HTR-8/SVneo (cell line): ENCODE data around the gene FARP2.

Experiments used
- DNase-seq: peaks from one replicate; pipeline ENCODE4 v3.0.0; 2011; ENCODE audit warnings: low spot score, mixed read lengths; ENCODE audit not compliant: insufficient read length
- FAIRE-seq: peaks from 2 replicates; lab custom pipeline; 2011; peaks lifted over from hg19 to GRCh38; lab: Jason Lieb, UNC

Gene FARP2

DNA sequence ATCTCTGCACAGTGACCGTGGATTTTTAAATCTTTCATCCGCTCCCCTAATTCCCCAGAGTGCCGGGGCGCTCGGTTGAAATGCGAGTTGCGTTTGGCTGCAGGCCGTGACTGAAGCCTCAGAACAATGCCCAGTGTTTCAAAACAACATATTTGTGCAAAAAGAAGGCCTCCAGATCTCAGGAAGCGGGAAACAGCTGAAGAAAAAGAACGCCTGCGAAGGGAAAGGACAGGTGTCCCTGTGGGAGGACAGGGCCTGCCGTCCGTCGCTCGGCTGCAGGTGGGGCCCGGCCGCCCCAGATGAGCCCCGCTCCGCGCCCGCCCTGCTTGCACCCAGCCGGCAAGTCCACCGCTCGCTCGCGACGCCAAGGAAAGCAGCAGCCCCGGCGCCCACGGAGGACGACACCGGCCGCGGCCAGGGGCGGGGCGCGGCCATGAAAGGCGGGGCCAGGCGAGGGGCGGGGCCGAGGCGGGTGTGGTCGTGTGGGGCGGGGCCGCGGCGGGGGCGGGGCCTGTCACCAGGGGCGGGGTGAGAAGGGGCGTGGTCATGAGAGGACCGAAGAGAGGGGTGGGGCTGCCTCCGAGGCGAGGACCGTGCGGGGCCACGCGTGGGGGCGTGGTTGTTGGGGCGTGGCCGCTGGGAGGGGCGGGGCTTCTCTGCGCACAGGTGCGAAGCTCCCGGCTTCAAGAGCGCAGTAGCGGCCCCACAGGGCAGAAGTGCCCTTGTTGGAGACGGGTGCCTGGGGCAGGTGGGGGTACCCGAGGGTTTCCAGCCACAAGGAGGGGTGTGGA, 184.9 kb downstream of the FARP2 start:
- DNase-seq = no peak
- no peak for FAIRE-seq

DNA sequence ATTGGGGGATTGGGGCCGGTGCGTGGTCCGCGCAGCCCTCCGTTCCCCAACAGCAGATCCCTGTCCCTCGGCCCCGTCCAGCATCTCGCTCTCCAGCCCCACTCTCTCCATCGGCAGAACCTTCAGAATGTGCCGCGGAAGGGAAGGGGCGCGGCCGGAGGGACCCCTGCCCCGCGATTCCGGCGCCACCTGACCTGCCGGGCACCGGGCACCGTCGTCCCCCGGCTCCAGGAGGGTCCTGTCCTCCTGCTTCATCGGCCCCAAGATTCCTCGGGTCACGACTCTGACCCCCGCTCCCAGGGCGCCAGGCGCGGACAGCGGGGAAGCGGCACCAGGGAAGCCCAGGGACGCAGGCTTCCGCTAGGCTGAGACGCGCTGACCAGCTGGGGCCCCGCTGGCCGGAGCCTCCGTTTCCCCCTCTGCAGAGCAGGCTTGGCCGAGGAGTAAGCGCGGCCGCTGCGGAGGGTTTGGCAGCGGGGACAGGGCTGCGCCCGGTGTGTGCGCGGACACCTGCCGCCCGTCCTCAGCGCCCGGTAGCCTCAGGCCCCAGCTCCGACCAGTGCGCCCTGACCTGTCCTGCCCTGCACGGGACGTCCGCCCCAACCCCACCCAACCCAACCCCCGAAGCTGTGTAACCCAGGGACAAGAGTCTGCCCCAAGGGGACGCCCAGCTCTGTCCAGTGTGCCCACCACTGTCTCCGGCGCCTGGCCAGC, 185.6 kb downstream of the FARP2 start:
- no peak for DNase-seq
- FAIRE-seq = no peak

GRCh38 chr2:241542278-241542605, 186.2 kb downstream of the FARP2 start:
- DNase-seq (no peak), FAIRE-seq (no peak)
